ENCODE data around the gene WLS. TPM values are rescaled to one million over a fixed set of nuclear protein-coding genes. Genes with fewer than 3 reads are reported as not detected.

The WLS gene
- total and polyA plus RNA-seq, 10 of the 15 experiments (the other 5 are each of a cell fraction or from before 2014, with no cell fraction given): 0.04 to 0.36 TPM; not detected in 8

- no peaks in the 10 kb centered on the region for H3K79me2 ChIP-seq (ENCODE audit: control insufficient read depth, insufficient read depth, low read length)
- 0% methylated on average over 3 of the region's 3 CpGs for WGBS (ENCODE audit: insufficient coverage, insufficient replicate concordance, low lambda C conversion rate, missing lambda C conversion rate)
These were observed 89.9 kb downstream of the WLS start for GRCh38 chr1:68142461-68142860.

DNA sequence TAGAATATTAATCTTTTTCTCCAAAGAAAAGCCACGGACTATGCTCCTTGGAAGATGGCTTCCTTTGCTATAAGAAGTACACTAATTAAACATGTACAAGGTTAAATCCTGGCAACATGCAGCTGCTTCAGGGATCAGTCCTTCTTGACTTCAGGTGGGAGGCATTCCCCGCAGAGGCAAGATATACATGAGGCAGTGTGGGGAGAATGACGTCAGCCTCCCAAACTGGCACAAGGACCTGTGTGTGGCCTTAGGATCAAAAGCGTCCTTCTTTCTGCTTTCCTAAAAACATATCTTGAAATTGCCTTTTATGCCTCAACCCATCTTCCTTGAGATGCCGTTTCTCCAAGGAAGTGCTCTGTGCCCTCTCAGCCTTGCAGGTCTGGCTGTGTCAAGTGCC, 90.3 kb downstream of the WLS start:
- BruUV-seq (replicated peaks): no TSS peak
- in situ Hi-C loops (cut with MboI): no loop called here
- Histone ChIP-seq H3K9ac (ENCODE audit: control insufficient read depth, insufficient read depth, low read length) (no peak overlapping the region), H3K27ac (ENCODE audit: control insufficient read depth, insufficient read depth) (no peak overlapping the region), H3K4me1 (ENCODE audit: control insufficient read depth, insufficient read depth, low read length) (no peaks in the 10 kb centered on the region), H3K4me3 (no peak overlapping the region), H3K36me3 (ENCODE audit: control insufficient read depth in 2 of 2, insufficient read depth in 2 of 2, low read length in 1 of 2) (no peaks in the 10 kb centered on the region), H3K9me3 (replicated peaks; ENCODE audit: control insufficient read depth, insufficient read depth, low read length) (no peaks in the 10 kb centered on the region), H3K4me2 (ENCODE audit: control insufficient read depth, insufficient read depth) (no peak overlapping the region), H2AFZ (ENCODE audit: control insufficient read depth, low read depth, low read length) (no peak overlapping the region), H3K79me2 (ENCODE audit: control insufficient read depth, insufficient read depth, low read length) (no peaks in the 10 kb centered on the region), H3K27me3 (replicated peaks in 1 of 2; ENCODE audit: control insufficient read depth in 2 of 2, insufficient read depth in 2 of 2, low read length in 1 of 2) (peaks cover 2% of the 10 kb centered on the region in 2 experiments; a peak in 3 of 4 replicates), H4K20me1 (ENCODE audit: control insufficient read depth, insufficient read depth) (no peaks in the 10 kb centered on the region)
- intact Hi-C loops (cut with micrococcal nuclease; ENCODE audit: unreplicated experiment): no loop called here
- DNase-seq (ENCODE audit: low read depth, low spot score) (no peak), FAIRE-seq (no peak), ATAC-seq (no peak)
- ChIA-PET POLR2A (no interaction called here), CTCF (interaction anchor here (1.1 to 4.5 kb wide), 2 partner anchors 22 to 24 kb away, joined by 5 to 21 read pairs; no protein-coding TSS in a partner anchor), SMC1A (ENCODE audit: uncharacterized antibody, unreplicated experiment) (interaction anchor here (1.0 kb wide), 1 partner anchor 22 kb away, joined by 3 read pairs; no protein-coding TSS in a partner anchor), RAD21 (ENCODE audit: unreplicated experiment) (no interaction called here)
- 32% methylated on average over 5 of the region's 5 CpGs for WGBS (ENCODE audit: insufficient coverage, insufficient replicate concordance, low lambda C conversion rate, missing lambda C conversion rate)
- TF ChIP-seq TCF12 (IDR thresholded peaks at IDR 0.05; ENCODE audit: low read depth, low read length): no peak
- TF ChIP-seq RCOR1 (conservative IDR thresholded peaks at IDR 0.05; ENCODE audit: low read depth, low read length): no peak
- TF ChIP-seq NR2C2 (IDR thresholded peaks at IDR 0.05; ENCODE audit: borderline replicate concordance, control insufficient read depth, insufficient read length, low read depth): no peak
- TF ChIP-seq RELA (IDR thresholded peaks at IDR 0.05; ENCODE audit: borderline replicate concordance, partially characterized antibody): no peak
- no peak for TF ChIP-seq POU2F2 (IDR thresholded peaks at IDR 0.05; ENCODE audit: borderline replicate concordance, low read depth, low read length)
- TF ChIP-seq SMC3 (IDR thresholded peaks at IDR 0.05; ENCODE audit: borderline replicate concordance, low read length): no peak
- no peak for TF ChIP-seq PRDM15 (CRISPR knock-in tag; IDR thresholded peaks at IDR 0.05)
- TF ChIP-seq CHD4 (IDR thresholded peaks at IDR 0.05): no peak
- TF ChIP-seq JUNB (IDR thresholded peaks at IDR 0.05): no peak
- TF ChIP-seq KDM1A (IDR thresholded peaks at IDR 0.05; ENCODE audit: borderline replicate concordance): no peak
- no peak for TF ChIP-seq SRF (IDR thresholded peaks at IDR 0.05; ENCODE audit: low read depth in 2 of 2, low read length in 2 of 2)

More at GRCh38 chr1:68142461-68142860, 89.9 kb downstream of the WLS start:
- in situ Hi-C loops (cut with MboI): no loop called here
- SMC1A ChIA-PET (ENCODE audit: uncharacterized antibody, unreplicated experiment): no interaction called here
- no peak overlapping the region for H3K27ac ChIP-seq (ENCODE audit: control insufficient read depth, insufficient read depth)
- H3K9me3 ChIP-seq (replicated peaks; ENCODE audit: control insufficient read depth, insufficient read depth, low read length): no peaks in the 10 kb centered on the region
- no peak for TF ChIP-seq BCL11A (IDR thresholded peaks at IDR 0.05; ENCODE audit: low read depth, low read length)
- TF ChIP-seq, protein P1, sequence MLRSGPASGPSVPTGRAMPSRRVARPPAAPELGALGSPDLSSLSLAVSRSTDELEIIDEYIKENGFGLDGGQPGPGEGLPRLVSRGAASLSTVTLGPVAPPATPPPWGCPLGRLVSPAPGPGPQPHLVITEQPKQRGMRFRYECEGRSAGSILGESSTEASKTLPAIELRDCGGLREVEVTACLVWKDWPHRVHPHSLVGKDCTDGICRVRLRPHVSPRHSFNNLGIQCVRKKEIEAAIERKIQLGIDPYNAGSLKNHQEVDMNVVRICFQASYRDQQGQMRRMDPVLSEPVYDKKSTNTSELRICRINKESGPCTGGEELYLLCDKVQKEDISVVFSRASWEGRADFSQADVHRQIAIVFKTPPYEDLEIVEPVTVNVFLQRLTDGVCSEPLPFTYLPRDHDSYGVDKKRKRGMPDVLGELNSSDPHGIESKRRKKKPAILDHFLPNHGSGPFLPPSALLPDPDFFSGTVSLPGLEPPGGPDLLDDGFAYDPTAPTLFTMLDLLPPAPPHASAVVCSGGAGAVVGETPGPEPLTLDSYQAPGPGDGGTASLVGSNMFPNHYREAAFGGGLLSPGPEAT (IDR thresholded peaks at IDR 0.05; ENCODE audit: low read depth): no peak
- H3K4me3 ChIP-seq: no peak overlapping the region
- H3K9ac ChIP-seq (ENCODE audit: control insufficient read depth, insufficient read depth, low read length): no peak overlapping the region
- RAD21 ChIA-PET (ENCODE audit: unreplicated experiment): interaction anchor here (1.2 kb wide), 1 partner anchor 22 kb away, joined by 3 read pairs; no protein-coding TSS in a partner anchor
- intact Hi-C loops (cut with micrococcal nuclease; ENCODE audit: unreplicated experiment): no loop called here
- POLR2A ChIA-PET: no interaction called here
- no peaks in the 10 kb centered on the region for H3K36me3 ChIP-seq (ENCODE audit: control insufficient read depth in 2 of 2, insufficient read depth in 2 of 2, low read length in 1 of 2)
- no peaks in the 10 kb centered on the region for H3K4me1 ChIP-seq (ENCODE audit: control insufficient read depth, insufficient read depth, low read length)
- no peak for ATAC-seq
- FAIRE-seq: no peak
- no peak overlapping the region for H3K4me2 ChIP-seq (ENCODE audit: control insufficient read depth, insufficient read depth)
- no TSS peak for BruUV-seq (replicated peaks)
- no peaks in the 10 kb centered on the region for H4K20me1 ChIP-seq (ENCODE audit: control insufficient read depth, insufficient read depth)
- no peak overlapping the region for H2AFZ ChIP-seq (ENCODE audit: control insufficient read depth, low read depth, low read length)
- peaks cover 2% of the 10 kb centered on the region in 2 experiments; a peak in 3 of 4 replicates for H3K27me3 ChIP-seq (replicated peaks in 1 of 2; ENCODE audit: control insufficient read depth in 2 of 2, insufficient read depth in 2 of 2, low read length in 1 of 2)
- no peak for DNase-seq (ENCODE audit: low read depth, low spot score)
- CTCF ChIA-PET: interaction anchor here (1.1 to 4.5 kb wide), 3 partner anchors 22 to 26 kb away, joined by 5 to 21 read pairs (median 6); no protein-coding TSS in a partner anchor

Measured in GM12878 (cell line).